Measurements from ENCODE around the gene PSMC3. TPM values are rescaled to one million over a fixed set of nuclear protein-coding genes. Genes with fewer than 3 reads are reported as not detected.

PSMC3 gene
- total and polyA plus RNA-seq, 2 experiments from 2014 or later = 103 to 142 TPM

DNA sequence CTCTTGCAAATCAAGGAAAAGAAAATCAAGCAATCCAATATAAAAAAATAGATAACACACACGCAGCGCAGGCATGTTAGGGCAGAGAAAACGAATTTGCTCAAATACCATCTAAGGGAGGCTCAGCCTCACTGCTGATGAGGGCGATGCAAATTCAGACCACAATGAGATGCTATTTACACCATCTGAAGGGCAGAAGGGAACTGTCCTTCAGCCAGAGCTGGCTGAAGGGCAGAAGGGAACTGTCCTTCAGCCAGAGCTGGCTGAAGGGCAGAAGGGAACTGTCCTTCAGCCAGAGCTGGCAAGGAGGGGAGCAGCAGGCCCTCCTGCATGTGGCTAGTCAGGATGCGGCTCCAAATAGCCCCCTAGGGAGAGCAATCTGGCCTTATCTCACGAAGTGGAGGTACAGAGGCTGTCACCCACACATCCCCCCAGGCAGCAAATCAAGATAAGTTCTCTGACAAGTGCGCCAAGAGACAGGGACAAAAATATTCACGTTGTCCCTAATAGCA lies 25.4 kb downstream of the PSMC3 start:
- Histone ChIP-seq H2AFZ (peak overlapping the region; percentile 92), H3K9me2 (replicated peaks; ENCODE audit: insufficient read depth) (no peaks in the 10 kb centered on the region), H3K4me1 (ENCODE audit: insufficient read depth) (peaks cover 6% of the 10 kb centered on the region), H3K9me3 (ENCODE audit: low read depth) (no peaks in the 10 kb centered on the region), H3K36me3 (replicated peaks; ENCODE audit: insufficient read depth, low read depth) (no peaks in the 10 kb centered on the region), H3K4me2 (peak overlapping the region; percentile 98), H3K4me3 (peak overlapping the region; percentile 40), H3K27ac (peak overlapping the region; percentile 84), H3K79me2 (no peaks in the 10 kb centered on the region), H4K20me1 (ENCODE audit: insufficient read depth, poor library complexity, severe bottlenecking) (no peaks in the 10 kb centered on the region), H3K27me3 (no peaks in the 10 kb centered on the region)
- TF ChIP-seq EZH2phosphoT487 (IDR thresholded peaks at IDR 0.05; ENCODE audit: low read depth, severe bottlenecking, unreplicated experiment) (no peak), EZH2 (IDR thresholded peaks at IDR 0.05; ENCODE audit: borderline replicate concordance) (peak; percentile 12)
- TF ChIP-seq, protein P1, sequence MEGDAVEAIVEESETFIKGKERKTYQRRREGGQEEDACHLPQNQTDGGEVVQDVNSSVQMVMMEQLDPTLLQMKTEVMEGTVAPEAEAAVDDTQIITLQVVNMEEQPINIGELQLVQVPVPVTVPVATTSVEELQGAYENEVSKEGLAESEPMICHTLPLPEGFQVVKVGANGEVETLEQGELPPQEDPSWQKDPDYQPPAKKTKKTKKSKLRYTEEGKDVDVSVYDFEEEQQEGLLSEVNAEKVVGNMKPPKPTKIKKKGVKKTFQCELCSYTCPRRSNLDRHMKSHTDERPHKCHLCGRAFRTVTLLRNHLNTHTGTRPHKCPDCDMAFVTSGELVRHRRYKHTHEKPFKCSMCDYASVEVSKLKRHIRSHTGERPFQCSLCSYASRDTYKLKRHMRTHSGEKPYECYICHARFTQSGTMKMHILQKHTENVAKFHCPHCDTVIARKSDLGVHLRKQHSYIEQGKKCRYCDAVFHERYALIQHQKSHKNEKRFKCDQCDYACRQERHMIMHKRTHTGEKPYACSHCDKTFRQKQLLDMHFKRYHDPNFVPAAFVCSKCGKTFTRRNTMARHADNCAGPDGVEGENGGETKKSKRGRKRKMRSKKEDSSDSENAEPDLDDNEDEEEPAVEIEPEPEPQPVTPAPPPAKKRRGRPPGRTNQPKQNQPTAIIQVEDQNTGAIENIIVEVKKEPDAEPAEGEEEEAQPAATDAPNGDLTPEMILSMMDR (IDR thresholded peaks at IDR 0.05; ENCODE audit: poor library complexity) = no peak
- 29% methylated on average over 8 of the region's 8 CpGs for WGBS (ENCODE audit: low lambda C conversion rate, missing lambda C conversion rate)
- DNase-seq (ENCODE audit: low spot score) = no peak

DNA sequence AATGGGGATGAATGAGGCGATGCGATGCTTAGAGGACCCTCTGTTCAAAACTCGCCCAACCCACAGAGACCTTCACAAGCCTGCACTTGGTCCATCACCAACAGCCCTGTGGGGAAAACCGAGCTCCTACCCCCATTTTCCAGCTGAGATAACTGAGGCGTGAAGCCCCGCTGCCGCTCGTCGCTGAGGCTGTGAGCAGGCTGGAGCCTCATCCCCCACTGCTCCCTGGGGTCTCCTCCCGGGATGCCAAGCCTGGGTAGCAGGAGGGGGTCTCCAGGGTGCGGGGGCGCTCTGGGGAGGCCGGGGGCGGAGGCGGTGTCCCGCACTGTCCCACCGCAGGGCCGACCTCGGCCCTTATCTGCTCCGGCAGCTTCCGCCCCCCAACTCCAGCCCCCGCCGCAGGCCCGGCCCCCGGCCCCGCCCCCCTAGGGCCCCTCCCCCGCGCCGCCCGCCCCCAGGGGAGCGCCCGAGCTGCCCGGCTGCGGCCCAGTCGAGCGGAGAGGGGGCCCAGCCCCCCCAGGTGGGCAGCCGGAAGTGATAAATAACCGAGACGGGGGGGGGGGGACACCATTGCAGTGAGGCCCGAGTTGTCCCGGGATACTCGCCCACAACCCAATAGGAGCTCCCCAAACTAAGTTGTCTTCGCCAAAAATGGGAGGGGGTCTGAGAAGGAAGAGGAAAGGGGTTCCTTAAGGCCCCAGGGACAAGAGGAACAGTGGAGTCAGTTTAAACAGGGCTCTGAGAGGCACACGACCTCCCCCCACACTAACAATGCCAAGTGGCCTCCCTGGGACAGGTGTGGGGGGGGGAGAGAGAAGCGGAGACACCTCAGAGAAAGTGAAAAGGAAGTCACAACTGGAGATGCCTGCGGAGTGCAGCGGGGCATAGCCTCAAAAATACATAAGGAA lies 26.1 kb downstream of the PSMC3 start:
- Histone ChIP-seq H3K36me3 (replicated peaks; ENCODE audit: insufficient read depth, low read depth) (no peaks in the 10 kb centered on the region), H3K79me2 (no peaks in the 10 kb centered on the region), H3K9me2 (replicated peaks; ENCODE audit: insufficient read depth) (no peaks in the 10 kb centered on the region), H3K27me3 (no peaks in the 10 kb centered on the region), H3K27ac (peak overlapping the region; percentile 84), H4K20me1 (ENCODE audit: insufficient read depth, poor library complexity, severe bottlenecking) (no peaks in the 10 kb centered on the region), H3K4me3 (peak overlapping the region; percentile 40), H3K4me1 (ENCODE audit: insufficient read depth) (peaks cover 6% of the 10 kb centered on the region), H2AFZ (peak overlapping the region; percentile 92), H3K4me2 (peak overlapping the region; percentile 98), H3K9me3 (ENCODE audit: low read depth) (no peaks in the 10 kb centered on the region)
- no peak for TF ChIP-seq EZH2phosphoT487 (IDR thresholded peaks at IDR 0.05; ENCODE audit: low read depth, severe bottlenecking, unreplicated experiment)
- TF ChIP-seq EZH2 (IDR thresholded peaks at IDR 0.05; ENCODE audit: borderline replicate concordance) = peak; percentile 19
- TF ChIP-seq, protein P1 (IDR thresholded peaks at IDR 0.05; ENCODE audit: poor library complexity) = no peak
- WGBS (ENCODE audit: low lambda C conversion rate, missing lambda C conversion rate) = 10% methylated on average over 26 of the region's 47 CpGs
- DNase-seq (ENCODE audit: low spot score) = peak; percentile 47

DNA sequence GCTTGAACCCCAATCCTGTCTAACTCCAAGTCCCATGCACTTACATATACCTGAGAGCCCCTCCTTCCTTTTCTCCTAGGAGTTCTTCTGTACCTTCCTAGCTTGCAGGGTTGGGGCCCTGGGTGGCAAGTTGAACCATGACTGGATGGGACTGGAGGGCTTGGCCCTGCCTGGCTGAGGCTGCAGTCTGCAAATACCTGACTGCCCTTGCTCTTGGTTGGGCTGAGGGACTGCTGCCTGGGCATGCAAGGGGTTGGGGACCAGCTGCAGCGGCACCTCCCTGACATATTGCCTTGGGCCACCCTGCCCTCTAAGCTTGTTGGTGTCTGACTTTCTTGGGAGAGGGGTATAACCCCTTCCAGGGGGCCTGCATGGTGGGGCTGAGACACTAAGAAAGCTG lies 27.7 kb downstream of the PSMC3 start:
- Histone ChIP-seq H3K9me2 (replicated peaks; ENCODE audit: insufficient read depth) (no peaks in the 10 kb centered on the region), H3K4me1 (ENCODE audit: insufficient read depth) (peaks cover 6% of the 10 kb centered on the region), H3K4me2 (no peak overlapping the region), H3K27ac (no peak overlapping the region), H3K4me3 (no peak overlapping the region), H2AFZ (no peak overlapping the region), H3K36me3 (replicated peaks; ENCODE audit: insufficient read depth, low read depth) (no peaks in the 10 kb centered on the region), H3K9me3 (ENCODE audit: low read depth) (no peaks in the 10 kb centered on the region), H3K79me2 (no peaks in the 10 kb centered on the region), H3K27me3 (no peaks in the 10 kb centered on the region), H4K20me1 (ENCODE audit: insufficient read depth, poor library complexity, severe bottlenecking) (no peaks in the 10 kb centered on the region)
- TF ChIP-seq, protein P1 (IDR thresholded peaks at IDR 0.05; ENCODE audit: poor library complexity) = no peak
- TF ChIP-seq EZH2 (IDR thresholded peaks at IDR 0.05; ENCODE audit: borderline replicate concordance) (no peak), EZH2phosphoT487 (IDR thresholded peaks at IDR 0.05; ENCODE audit: low read depth, severe bottlenecking, unreplicated experiment) (no peak)
- DNase-seq (ENCODE audit: low spot score) = no peak
- WGBS (ENCODE audit: low lambda C conversion rate, missing lambda C conversion rate) = 87% methylated on average over 1 of the region's 1 CpG
